Retinal pigment epithelial cell (primary cell): ENCODE data around the gene PCSK2.

Experiments used
- DNase-seq: peaks from one replicate; pipeline ENCODE4 v3.0.0-alpha.2; 2010; ENCODE audit warnings: low read depth
- H3K4me3 ChIP-seq: 2 replicates; pipeline ENCODE4 v1.5.1; 2011; ENCODE audit warnings: mild to moderate bottlenecking, low read length, control low read depth, moderate library complexity
- CTCF ChIP-seq: conservative IDR thresholded peaks from 2 replicates; pipeline ENCODE4 v1.5.1; 2011; ENCODE audit warnings: low read depth, low read length, control low read depth, inconsistent platforms

PCSK2 gene

GRCh38 chr20:17437251-17437650, 210.4 kb downstream of the PCSK2 start:
- no peak for TF ChIP-seq CTCF
- no peak overlapping the region for H3K4me3 ChIP-seq
- DNase-seq = no peak

- no peak overlapping the region for H3K4me3 ChIP-seq
- no peak for TF ChIP-seq CTCF
- DNase-seq = no peak
These were observed 211.7 kb downstream of the PCSK2 start for GRCh38 chr20:17438436-17439039.

- H3K4me3 ChIP-seq = no peak overlapping the region
- DNase-seq = no peak
- TF ChIP-seq CTCF = no peak
These were observed 212.9 kb downstream of the PCSK2 start for GRCh38 chr20:17439616-17440296.

GRCh38 chr20:17441745-17442144, 214.9 kb downstream of the PCSK2 start:
- TF ChIP-seq CTCF = no peak
- no peak overlapping the region for H3K4me3 ChIP-seq
- DNase-seq = no peak

GRCh38 chr20:17442588-17442987, 215.7 kb downstream of the PCSK2 start:
- TF ChIP-seq CTCF = peak; percentile 11
- no peak for DNase-seq
- no peak overlapping the region for H3K4me3 ChIP-seq

GRCh38 chr20:17443131-17443858, 216.5 kb downstream of the PCSK2 start:
- no peak for DNase-seq
- H3K4me3 ChIP-seq = no peak overlapping the region
- no peak for TF ChIP-seq CTCF
